ENCODE results near the gene ADAMTS7. TPM values are rescaled to one million over a fixed set of nuclear protein-coding genes. Genes with fewer than 3 reads are reported as not detected.
"Not testable (repeated sequence)": the region's sequence is repeated elsewhere in the genome, so short reads cannot be mapped to it uniquely, and the experiment has no call there.

The ADAMTS7 gene
- total RNA-seq, 1 donor from 2014 or later: 17.8 TPM

DNA sequence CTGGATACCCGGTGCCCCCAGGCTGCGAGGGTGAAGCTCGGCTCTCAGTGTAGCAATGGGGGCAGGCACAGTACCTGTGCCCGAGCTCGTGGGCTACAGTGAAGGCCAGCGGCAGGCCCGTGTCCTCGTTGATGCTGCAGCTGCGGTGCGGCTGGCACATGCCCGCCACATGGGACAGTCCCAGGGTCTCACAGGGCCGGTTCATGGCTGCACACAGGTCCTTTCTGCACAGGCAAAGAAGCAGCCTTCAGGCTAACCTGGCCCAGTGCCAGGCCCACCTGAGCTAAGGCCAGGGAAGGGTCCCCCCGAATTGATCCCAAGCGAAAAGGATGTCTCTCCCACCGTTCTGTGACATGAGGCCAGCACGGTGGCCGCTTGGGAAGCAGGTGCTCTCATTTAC lies 21.6 kb downstream of the ADAMTS7 start:
- intact Hi-C loops (cut with DNase I): no loop called here
- no peak for DNase-seq (ENCODE audit: low spot score)

DNA sequence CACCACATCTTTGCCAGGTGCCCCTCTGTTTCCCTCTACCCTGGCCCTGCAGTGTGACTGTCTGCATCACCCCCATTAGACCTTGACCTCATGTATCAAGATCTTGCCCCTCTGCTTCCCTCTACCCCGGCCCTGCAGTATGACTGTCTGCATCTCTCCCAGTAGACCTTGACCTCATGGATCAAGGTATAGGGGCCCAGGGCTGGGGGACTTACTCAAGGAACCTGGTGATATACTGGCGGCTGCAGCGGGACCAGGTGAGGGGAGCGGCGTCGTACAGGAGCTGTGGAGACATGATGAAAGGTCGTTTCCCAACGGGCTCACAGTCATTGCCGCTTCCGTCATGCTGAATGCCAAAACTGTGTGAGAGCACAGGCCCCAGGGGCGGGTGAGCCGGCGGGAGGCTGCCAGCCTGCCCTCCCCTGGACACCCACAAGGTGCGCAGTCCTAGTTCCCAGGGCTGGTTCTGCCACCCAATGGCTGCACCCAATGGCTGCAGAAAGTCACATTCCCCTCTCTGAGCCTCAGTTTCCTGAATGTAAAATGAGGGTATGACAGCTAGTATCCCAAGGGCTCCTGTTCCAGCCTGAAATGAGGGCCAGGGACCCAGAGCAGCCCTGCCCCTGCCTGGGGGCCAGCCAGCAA lies 23.1 kb downstream of the ADAMTS7 start:
- DNase-seq (ENCODE audit: low spot score): no peak
- intact Hi-C loops (cut with DNase I): no loop called here

DNA sequence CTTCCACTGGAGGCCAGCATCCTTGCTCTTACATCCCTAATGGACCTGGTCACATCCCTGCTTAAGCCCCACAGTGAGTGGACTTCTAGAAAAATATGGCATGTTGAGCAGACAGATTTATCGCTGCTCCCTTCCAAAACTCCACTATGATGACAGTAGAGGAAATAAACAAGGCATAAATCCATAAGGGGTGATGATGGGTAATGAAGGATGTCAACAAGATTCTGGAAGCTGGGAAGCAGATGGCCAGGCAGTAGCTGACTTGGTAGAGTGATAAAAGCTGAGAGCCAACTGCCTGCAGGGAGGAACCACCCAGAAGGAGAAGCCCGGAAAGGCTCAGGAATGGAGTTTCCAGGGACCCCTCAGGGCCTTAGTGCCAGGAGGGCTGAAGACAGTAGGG lies 28.9 kb downstream of the ADAMTS7 start:
- DNase-seq (ENCODE audit: low spot score); intact Hi-C loops (cut with DNase I): not testable (repeated sequence)

DNA sequence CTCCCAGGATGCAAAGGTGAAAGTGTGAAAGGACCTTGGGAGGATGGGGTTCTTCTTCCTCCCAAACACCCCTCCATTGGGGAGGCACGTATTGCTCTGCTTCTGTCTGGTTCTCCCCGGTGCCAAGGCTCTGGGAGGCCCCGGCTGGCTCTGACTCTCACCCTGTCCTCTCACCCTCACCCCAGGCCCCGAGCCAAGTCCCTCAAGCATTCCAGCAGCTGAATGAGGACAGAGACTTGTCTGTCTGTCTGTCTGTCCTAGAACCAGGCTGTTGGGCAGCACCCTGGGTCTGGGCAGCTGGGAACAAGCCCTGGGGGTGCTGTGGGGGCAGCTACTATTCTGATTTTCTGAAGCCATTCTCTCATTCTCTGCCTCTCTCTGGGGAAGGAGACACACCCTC lies 29.9 kb downstream of the ADAMTS7 start:
- DNase-seq (ENCODE audit: low spot score); intact Hi-C loops (cut with DNase I): not testable (repeated sequence)

DNA sequence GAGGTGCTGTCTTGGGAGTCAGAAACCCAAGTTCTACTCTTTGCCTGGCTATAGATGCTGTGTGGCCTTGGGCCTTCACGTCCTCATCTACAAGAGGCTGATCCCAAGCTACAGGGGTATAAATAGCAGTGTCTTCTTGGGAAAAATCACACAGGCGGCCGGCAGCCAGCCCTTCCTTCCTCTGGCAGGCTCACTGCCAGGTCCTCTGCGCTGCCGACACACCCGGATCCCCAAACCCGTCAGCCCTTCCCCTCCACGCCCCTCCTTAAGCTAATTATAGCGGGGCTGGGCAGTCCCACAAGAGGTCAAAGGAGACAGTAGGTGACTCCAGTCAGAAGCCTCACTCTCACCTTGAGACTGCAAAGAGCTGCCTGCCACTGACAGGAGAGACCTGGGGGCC lies 31.3 kb downstream of the ADAMTS7 start:
- DNase-seq (ENCODE audit: low spot score); intact Hi-C loops (cut with DNase I): not testable (repeated sequence)

DNA sequence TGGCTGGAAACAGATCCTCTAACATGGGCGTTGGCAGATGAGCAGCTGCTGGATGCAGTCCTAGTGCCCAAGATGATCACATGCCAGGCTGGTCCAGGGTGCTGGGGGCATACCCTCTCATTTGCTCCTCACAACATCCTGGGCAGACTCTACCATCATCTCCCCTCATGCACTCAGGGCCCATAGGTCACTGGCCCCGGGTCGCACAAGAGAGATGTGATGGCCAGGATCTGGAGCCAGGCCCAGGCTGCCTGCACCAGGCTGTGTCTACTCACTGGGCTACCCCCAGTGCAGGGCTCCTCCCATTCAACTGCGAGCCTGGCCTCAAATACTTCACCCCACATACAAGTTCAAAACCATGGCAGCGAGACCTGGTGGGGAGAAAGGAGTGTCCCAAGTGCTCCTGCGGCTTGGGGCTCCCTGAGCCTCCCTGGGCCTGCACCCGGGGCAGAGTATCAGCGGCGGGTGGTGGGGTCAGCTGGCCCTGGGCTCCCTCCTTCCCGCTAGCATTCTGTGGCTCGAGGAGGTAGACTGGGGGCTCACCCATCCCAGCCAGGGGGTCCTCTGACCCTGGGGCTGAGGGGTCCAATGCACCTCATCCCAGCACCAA lies 32.0 kb downstream of the ADAMTS7 start:
- DNase-seq (ENCODE audit: low spot score); intact Hi-C loops (cut with DNase I): not testable (repeated sequence)

DNA sequence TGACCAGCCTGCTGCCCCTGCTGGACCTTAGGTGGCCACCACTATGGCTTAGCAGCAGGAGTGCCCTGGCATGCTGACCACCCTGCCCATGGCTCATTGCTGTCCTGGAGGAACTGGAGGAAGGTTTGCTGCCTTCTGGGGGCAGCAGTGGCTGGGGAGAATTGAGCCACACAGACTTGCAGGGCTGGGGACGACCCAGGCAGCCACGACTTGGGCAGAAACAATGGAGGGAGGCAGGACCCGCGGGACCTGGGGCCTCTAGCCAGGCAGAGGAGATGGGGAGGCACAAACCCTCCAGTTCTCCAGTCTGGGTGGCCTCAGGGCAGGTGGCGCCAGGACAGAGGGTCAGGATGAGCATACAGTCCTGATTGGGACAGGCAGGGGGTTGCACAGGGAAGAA lies 32.8 kb downstream of the ADAMTS7 start:
- no peak for DNase-seq (ENCODE audit: low spot score)
- intact Hi-C loops (cut with DNase I): no loop called here

DNA sequence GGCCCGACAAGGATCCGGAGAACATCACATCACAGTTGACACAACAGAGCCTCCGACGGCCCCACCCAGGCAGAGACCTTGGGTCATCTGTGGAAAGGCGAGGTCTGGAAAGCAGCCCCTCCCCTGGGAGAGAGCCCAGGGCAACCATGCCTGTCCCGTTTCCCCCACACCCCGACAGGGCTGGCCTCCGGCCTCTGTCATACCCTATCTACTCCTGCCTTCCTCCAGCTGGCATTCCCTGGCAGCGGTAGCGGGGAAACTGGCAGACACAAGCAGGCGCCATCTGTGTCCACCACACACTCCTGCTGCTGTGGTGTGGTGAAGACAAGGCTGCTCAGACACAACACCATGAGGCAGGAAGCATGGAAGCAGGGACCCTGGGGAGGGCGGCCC lies 33.3 kb downstream of the ADAMTS7 start:
- DNase-seq (ENCODE audit: low spot score): peak; percentile 88
- intact Hi-C loops (cut with DNase I): not testable (repeated sequence)

DNA sequence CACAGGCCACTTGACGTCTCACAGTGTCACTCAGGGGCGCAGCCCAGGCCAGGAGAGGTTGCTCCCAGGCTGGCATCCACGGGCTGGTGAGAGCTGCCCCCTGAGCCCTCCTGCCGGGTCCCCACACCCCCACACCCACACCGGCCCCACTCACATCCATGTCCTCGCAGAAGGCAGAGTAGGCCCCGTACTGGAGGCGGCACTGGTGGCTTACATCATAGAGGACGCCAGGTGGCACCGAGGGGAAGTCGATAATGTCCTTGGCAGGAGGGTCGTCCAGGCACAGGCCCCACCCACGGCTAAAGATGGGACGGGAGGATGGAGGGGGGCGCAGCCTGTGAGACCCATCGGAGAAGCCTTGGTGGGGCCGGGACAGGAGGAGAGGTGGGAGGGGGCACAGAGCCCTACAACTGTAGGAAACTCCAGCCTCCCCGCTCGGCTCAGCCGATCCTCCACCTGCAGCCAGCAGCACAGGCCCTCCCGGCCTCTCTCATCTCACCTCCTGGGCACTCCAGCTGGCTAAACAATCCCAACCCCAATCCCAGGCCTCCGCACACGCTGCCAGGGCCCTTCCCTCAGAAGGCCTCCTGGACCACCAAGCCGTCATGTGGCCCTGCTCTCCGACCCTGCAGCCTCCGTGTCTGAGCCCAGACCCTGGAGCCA lies 33.8 kb downstream of the ADAMTS7 start:
- intact Hi-C loops (cut with DNase I); DNase-seq (ENCODE audit: low spot score): not testable (repeated sequence)

DNA sequence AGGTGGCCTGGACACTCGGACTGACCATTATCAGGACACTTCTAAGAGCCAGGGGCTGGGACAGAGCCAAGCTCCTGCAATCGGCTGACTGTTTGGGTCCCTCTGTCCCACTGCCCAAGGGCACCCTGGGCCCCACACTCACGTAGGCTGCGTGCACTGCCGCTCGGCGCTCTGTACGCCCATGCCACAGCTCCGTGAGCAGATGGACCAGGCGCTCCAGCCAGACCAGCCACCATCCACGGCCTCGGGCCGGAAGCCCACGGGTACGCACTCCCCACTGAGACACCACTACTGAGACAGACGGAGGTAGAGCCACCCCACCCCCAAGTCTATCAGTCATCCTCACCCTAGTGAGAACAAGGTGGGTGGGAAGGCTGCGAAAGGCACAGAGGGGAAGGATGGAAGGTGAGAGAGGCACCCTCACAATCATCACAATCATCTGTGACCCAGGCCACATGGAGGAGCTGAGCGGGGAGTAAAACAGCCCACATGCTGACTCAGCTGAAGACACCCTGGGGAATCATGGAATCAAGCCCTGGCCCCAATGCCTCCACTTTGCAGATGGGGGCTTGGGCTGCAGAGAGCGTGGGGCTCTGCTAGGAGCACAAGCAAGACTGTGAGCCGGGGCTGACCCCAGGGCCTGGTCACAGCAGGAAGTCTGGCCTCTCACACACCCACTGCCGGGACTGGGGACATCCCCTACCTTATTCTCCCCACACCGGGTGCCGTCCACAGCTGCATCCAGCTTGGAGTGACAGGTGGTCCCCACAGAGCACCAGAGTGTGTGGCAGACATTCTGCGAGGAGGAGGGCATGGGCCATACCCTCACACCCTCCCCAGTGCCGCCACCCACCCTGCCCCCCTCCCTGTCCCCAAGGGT lies 35.0 kb downstream of the ADAMTS7 start:
- DNase-seq (ENCODE audit: low spot score); intact Hi-C loops (cut with DNase I): not testable (repeated sequence)

DNA sequence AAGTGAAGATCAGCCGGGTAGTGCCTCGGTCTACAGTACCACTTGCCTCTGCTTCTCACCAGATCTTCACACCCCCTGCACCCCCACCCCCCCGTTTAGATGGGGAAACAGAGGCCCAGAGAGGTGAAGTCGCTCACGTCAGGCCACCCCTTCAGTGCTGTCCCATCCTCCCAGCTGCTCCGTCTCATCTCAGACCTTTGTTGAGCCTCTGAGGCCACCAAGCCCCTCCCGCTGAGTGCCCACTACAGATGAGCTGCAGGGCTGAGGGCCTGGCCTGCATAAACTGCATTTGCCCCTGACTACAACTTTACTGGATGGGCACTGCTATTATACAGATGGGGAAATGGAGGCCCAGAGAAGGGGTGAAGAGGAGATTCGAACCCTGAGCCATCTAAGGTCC lies 35.8 kb downstream of the ADAMTS7 start:
- intact Hi-C loops (cut with DNase I): no loop called here
- no peak for DNase-seq (ENCODE audit: low spot score)

DNA sequence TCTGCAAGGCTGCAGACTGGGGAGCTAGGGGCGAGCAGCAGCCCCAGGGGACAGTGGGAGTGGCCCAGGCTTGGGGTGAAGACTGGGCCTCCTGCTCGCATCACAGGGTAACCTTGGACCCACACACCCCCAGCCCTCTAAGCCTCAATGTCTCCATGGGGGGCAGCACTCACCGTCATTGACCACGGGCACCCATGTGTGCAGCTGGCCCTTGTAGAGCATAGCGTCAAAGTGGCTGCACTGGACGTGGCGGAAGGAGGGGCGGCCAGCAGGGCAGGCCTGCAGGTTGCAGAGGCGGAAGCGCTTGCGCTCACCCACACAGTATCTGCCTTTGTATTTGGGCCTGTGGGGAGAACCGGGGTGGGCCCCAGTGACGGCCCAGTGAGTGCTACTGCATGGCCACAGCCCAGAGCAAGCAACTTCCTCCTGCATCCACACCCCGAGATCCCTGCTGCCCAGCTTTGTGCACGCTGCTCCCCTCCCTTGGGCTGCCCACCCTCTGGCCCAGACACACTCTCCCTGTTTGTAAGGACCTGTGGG lies 36.7 kb downstream of the ADAMTS7 start:
- DNase-seq (ENCODE audit: low spot score); intact Hi-C loops (cut with DNase I): not testable (repeated sequence)

DNA sequence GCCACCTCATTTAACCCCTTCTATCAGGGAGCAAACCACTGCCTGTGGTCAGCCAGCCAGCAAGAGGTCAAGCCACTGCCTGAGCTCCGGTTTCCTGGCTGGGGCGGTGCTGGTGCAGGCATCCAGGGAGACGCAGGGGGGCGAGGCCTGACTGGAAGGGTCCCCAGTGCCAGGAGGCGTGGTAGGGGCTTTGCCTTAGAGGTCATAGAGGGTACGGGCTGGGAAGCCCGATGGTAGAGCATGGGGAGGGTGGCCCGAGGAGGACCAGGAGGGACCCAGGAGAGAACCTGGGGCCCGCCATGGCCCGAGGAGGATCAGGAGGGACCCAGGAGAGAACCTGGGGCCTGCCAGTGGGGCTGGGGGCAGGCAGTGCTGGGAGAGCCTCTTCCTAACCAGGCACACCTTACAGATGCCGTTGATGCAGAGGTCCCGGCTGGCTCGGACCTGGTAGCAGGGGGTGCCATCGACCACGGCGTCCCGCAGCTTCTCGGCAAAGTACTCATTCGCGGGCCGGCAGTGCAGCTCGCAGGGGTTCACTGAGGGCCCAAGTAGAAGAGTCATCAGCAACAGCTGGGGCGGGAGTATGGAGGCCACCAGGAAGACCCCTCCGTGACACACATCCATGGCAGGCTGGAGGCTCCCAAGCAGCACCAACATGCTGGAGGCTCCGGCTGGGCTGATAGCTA lies 37.4 kb downstream of the ADAMTS7 start:
- intact Hi-C loops (cut with DNase I): not testable (repeated sequence)

DNA sequence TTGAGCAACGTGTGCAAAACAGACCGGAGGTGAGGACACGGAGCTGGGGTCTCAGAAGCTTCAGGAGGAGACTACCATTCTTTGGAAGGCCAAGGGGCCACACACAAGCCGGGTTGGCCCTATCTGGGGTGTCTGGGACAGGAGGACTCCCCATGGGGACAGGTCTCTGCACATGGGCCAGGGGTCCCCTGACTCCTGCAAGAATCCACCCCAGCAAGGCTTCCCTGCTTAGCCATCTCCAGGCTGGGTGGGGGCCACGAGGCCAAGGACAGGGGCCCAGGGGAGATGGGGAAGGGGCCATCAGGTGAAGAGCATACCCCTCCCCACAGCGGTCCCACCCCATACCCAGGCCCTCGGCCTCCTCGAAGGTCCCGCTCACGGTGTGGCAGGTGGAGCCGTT lies 38.5 kb downstream of the ADAMTS7 start:
- DNase-seq (ENCODE audit: low spot score): no peak
- intact Hi-C loops (cut with DNase I): no loop called here

More for the DNA sequence above, 37.4 kb downstream of the ADAMTS7 start:
- not testable (repeated sequence) for DNase-seq (ENCODE audit: low spot score)

DNA sequence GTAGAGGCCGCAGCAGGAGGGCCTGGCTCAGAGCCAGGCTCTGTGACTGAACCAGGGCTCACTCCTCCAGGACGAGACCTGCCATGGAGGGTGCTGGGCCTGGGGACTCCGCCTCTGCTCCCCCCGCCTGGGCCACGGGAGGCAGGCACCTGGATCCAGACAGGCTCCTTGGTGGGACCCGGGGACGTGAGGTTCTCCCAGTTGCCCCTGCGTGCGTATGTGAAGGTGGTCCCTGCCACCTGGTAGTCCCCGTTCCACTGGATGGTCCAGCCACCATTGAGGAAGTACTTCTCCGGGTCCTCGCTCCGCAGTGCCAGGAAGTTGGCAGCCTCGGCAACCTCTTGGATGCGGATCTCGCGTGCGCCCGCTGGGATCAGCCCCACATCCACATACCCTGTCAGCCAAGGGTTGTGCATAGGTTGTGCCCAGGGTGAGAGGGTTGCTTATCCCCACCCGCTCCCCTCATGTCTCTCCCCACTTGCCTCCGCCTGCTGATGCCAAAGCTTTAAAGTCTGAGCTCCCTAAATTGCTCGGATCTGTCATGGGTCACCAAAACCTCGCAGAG lies 39.7 kb downstream of the ADAMTS7 start:
- intact Hi-C loops (cut with DNase I); DNase-seq (ENCODE audit: low spot score): not testable (repeated sequence)

DNA sequence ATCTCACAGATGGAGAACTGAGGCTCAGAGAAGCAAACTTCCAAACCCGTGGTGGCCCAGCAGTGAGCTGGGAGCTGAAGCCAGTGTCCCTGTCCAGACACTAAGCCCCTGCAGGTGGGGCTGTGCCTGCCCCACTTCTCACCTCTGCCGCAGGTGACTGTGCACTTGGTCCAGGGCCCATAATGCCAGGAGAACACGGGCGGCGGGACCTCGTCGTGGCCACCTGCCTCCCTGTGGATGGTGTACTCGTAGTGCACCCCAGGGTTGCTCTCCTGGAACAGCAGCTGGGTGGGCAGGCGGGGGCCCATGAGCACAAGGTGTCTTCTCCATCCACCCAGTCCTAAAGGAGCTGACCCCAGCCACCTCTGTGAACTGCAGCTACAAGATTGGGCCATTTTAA lies 40.2 kb downstream of the ADAMTS7 start:
- DNase-seq (ENCODE audit: low spot score); intact Hi-C loops (cut with DNase I): not testable (repeated sequence)

DNA sequence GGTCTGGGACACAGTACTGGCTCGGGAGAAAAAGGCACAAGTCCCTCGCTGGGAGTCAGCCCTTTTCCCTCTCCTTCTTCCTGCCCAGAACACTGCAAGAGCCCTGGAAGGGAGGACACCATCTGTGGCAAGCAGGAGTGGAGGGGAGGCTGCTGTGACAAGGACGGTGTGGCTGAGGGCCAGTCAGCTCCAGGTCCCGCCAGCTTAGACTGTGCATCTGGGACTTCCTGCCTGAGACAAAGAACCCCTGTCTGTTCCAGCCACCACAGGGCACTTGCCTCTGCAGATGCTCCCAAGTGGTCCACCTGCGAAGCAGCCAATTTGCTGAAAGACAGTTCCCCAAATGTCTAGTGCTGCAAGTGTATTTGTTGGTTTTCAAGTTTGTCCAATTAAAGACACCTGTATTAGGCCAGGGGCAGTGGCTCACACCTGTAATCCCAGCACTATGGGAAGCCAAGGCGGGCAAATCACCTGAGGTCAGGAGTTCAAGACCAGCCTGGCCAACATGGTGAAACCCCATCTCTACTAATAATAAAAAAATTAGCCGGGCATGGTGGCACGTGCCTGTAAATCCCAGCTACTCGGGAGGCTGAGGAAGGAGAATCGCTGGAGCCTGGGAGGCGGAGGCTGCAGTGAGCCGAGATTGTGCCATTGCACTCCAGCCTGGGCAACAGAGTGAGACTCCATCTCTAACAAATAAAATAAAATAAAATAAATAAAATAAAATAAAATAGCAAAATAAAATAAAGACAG lies 41.6 kb downstream of the ADAMTS7 start:
- intact Hi-C loops (cut with DNase I): not testable (repeated sequence)
- DNase-seq (ENCODE audit: low spot score): peak; percentile 68

All from cardiac septum (tissue), 1 donor.